ENCODE data around the gene DYNC1H1.

GRCh38 chr14:101966742-101967141 lies 2.4 kb downstream of the DYNC1H1 start:
- TF ChIP-seq CTCF (IDR thresholded peaks at IDR 0.05) (no peak), EZH2phosphoT487 (IDR thresholded peaks at IDR 0.05) (no peak), EZH2 (IDR thresholded peaks at IDR 0.05) (no peak)
